Right lobe of liver (tissue), 4 donors: Measurements from ENCODE around the gene RNU5B-1.

Experiments used
- POLR2A ChIP-seq: fragments of 450-650 bp; IDR thresholded peaks from one replicate; pipeline ENCODE4 v1.6.1; 2017; ENCODE audit warnings: antibody characterized with exemption, mild to moderate bottlenecking
- TF ChIP-seq, protein P1 (sequence below), 4 donors: fragments of 200-600 bp in 3 of 4; fragments of 450-650 bp in 1 of 4; IDR thresholded peaks; one replicate each; pipeline versions ENCODE4 v1.5.1 to v1.8.0; 2016 to 2022; ENCODE audit warnings: antibody characterized with exemption in 4 of 4, mild to moderate bottlenecking in 2 of 4
- donor health status: DM: no; HTN: no; CAD: no.
- donor health status: DM: no; HTN: no; CAD: no.
- donor health status: DM: no; HTN: yes; CAD: no.

DNA sequence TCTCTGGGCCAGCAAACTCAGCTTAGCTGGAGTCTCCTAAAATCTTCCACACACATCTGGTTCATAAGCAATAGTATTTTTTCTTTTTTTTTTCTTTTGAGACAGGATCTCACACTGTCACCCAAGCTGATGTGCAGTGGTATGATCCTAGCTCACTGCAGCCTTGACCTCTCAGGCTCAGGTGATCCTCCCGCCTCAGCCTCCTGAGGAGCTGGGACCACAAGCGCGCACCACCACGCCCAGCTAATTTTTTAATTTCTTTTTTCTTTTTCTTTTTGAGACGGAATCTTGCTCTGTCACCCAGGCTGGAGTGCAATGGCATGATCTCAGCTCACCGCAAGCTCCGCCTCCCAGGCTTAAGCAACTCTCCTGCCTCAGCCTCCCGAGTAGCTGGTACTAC lies 34.3 kb downstream of the RNU5B-1 start:
- TF ChIP-seq, protein P1, sequence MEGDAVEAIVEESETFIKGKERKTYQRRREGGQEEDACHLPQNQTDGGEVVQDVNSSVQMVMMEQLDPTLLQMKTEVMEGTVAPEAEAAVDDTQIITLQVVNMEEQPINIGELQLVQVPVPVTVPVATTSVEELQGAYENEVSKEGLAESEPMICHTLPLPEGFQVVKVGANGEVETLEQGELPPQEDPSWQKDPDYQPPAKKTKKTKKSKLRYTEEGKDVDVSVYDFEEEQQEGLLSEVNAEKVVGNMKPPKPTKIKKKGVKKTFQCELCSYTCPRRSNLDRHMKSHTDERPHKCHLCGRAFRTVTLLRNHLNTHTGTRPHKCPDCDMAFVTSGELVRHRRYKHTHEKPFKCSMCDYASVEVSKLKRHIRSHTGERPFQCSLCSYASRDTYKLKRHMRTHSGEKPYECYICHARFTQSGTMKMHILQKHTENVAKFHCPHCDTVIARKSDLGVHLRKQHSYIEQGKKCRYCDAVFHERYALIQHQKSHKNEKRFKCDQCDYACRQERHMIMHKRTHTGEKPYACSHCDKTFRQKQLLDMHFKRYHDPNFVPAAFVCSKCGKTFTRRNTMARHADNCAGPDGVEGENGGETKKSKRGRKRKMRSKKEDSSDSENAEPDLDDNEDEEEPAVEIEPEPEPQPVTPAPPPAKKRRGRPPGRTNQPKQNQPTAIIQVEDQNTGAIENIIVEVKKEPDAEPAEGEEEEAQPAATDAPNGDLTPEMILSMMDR (IDR thresholded peaks at IDR 0.05): no peak
- no peak for TF ChIP-seq POLR2A
